Effector CD8-positive, alpha-beta T cell (primary cell): ENCODE results near the gene FCAMR.

Source experiments
- DNase-seq: peaks from one replicate; lab custom pipeline; 2025; lab: John Stamatoyannopoulos, UW
- total RNA-seq, 4 experiments: gene quantifications; one replicate each; lab custom pipeline; 2026; lab: John Stamatoyannopoulos, UW

Gene FCAMR, protein sequence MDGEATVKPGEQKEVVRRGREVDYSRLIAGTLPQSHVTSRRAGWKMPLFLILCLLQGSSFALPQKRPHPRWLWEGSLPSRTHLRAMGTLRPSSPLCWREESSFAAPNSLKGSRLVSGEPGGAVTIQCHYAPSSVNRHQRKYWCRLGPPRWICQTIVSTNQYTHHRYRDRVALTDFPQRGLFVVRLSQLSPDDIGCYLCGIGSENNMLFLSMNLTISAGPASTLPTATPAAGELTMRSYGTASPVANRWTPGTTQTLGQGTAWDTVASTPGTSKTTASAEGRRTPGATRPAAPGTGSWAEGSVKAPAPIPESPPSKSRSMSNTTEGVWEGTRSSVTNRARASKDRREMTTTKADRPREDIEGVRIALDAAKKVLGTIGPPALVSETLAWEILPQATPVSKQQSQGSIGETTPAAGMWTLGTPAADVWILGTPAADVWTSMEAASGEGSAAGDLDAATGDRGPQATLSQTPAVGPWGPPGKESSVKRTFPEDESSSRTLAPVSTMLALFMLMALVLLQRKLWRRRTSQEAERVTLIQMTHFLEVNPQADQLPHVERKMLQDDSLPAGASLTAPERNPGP
- 0 reads per million in 4 experiments for total RNA-seq

DNA sequence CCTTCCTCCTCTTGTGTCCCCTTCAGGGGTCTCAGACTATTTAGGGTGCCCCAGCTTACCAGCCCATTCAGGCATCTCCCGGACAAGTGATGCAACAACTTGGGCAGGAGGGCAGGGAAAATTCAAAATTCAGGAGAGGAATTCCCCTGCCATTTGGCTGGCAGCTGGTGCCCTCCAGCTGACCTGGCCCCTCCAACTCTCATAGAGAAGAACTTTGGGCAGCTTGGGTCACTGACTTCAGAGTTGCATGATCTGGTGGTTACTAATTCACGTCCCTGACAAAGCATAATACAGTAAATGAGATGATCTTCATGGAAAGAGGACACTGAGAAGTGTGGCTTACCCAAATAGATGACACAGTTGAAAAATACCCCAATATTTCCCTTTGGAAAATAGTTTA is at the start of gene FCAMR:
FCAMR (minus strand) TSS at position 15 of the 400 bp plus-strand sequence. CDS start 335 bp downstream, outside the sequence.
- DNase-seq: no peak

DNA sequence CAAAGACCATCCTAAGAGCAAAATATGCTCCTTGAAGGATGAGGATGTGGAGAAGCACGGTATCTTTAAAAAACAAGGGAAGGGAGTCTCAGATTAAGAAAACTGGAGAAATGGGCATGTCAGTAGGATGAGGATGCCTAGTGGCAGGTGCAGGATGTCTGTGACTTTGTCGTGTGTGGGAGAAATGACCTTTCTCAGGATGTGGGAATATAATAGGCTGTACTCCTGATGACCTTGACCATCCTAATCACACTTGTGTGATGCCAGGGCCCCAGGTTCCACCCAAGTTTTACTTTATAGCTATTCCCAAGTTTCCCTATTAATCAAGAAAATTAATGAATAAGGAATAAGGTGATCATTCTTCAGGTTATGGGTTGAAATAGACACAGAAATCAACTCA is 49.4 kb upstream of the FCAMR start:
- no peak for DNase-seq

DNA sequence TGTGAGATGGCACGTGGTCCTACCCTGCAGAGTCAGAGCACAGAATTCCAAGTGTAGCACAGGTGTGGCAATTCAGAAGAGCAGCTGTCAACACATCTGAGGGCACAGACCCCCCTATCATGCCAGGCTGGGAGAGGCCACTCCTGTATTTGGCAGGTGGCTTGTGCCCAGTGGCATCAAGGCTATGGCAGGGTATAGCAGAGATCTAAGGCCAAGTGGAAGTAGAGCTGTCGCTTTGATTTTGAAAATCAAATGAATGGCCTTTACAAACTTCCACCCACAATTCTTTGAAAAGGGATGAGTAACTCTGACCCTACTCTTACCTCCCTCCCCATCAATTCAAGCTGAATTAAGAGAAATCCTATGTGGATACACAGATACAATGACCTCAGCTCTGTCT is 48.9 kb upstream of the FCAMR start:
- no peak for DNase-seq

DNA sequence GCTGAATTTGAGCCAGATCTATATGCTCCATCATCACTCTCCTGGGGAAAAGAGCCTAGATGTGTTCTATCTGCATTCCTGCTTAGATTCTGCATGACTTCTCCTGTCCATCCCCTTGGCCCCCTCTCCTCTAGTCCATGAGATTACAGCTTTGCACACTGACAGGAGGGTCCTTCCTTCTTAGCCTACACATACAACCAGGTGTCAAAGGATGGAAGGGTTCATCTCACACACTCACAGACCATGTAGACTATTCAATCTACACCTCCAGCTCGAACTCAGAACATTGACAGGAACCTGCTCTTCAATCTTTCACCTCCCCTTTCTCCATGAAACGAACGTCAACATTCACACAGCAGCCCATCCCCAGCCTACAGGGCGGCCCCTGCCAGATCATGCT is 48.4 kb upstream of the FCAMR start:
- DNase-seq: no peak

- no peak for DNase-seq
Measured at GRCh38 chr1:207017615-207018559, 47.6 kb upstream of the FCAMR start.

- DNase-seq: no peak
Measured at GRCh38 chr1:207015791-207016190, 45.5 kb upstream of the FCAMR start.

DNA sequence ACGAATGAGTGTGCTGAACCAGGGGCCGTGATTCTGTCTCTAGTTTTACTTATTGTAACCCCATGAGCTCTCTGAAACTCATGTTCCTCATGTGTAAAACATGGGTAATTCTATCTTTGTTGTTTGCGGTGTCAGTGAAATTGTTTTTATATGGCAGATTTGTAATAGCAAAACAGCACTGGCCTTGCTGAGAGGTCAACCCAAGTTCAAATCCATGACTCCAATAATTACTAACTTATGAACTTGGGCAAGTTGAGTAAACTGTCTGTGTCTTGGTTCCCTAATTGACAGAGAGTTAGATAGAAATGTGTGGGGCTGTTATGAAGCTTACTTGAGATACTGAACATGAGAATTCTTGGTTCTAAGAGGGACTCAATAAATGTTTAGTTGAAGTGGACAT is 44.5 kb upstream of the FCAMR start:
- DNase-seq: no peak

- DNase-seq: no peak
Measured at GRCh38 chr1:207013321-207014085, 43.2 kb upstream of the FCAMR start.

DNA sequence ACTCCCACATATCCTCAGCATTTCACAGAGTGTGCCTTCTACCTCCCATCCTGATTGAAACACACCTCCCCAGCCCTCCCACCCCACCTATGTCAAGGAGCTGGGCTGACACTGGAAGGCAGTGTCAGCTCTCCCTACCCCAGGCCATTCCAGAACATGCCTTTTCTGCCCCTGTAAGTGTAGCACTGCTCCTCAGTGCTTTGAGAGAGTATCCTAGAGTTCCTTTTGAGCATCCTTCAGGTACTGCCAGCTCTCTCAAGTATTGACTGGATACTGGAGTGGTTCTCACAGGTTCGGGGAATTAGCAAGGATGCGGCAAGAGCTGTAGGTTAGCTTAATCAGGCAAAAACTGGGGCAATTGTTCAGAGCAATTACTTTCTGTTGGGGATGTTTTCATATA is 40.5 kb upstream of the FCAMR start:
- no peak for DNase-seq

DNA sequence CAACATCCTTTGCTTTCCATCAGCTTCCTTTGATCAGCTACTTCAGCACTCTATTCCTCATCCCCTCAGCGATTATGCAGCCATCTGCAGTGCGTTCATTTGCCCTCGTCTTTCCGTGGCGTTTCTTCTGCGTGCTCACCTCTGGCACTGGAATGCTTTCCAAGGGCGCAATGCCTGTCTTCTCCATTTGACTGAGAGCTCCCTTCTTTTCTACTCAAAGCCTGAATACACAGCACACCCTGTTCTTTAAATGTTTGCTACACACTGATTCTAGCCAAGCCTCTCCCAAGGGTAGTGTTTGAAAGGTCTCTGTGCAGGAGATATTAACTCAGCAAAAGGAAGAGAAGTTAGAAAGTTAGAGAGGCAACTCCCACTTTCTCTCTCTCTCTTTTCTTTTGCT is 39.7 kb upstream of the FCAMR start:
- no peak for DNase-seq

DNA sequence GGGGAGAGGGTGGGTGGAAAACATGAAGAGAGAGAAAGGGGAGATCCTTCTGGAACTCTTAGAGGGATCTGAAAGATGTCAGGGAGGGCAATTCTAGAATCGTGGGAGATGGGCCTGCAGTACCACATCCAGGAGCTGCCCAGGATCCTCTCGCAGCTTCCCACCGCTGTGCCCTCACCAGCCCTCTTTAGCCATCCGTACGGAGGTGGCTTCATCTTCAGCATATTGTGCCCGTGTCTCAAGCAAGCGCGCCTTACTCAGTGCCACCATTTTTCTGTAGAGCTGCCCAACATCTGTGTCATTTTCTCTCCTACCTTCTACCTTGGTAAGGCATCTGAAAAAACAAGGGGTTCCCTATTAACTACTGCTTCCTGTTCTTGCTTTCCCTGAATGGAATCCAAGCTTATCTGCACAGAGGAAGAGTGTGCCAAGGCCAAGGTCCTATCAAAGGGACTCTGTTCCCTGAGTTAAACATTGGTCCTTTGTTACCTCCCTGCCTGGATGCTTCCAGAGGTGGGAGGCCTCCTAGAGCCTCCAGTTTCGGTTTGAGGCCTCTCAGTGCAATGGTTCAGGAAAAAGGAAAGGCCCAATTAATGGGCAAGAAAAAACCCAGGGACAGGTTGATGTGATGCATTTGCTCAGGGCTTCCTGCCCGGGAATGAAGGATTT is 39.1 kb upstream of the FCAMR start:
- DNase-seq: no peak

- no peak for DNase-seq
Measured at GRCh38 chr1:207007352-207008033, 37.2 kb upstream of the FCAMR start.

GRCh38 chr1:207006914-207007313 is 36.7 kb upstream of the FCAMR start:
- no peak for DNase-seq

DNA sequence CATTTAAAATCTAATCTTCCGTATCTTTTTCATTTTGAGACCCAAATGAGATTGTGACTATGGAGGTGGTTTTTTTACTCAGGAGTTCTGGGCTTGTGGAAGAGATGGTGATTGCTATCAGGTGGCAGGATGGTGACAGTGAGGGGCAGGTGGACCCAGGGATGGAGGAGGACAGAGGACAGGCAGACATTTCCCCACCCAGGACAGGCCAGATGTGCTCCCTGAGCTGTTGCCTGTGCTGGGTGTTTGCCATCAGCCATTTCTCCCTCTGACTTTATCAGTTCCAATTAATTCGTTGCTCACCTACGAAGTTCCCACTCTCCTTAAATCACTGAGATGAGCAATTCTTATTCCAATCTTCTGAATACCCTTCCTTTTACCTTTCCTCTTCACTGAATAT is 35.8 kb upstream of the FCAMR start:
- DNase-seq: no peak

GRCh38 chr1:207004931-207005830 is 34.9 kb upstream of the FCAMR start:
- peak; percentile 4 for DNase-seq

DNA sequence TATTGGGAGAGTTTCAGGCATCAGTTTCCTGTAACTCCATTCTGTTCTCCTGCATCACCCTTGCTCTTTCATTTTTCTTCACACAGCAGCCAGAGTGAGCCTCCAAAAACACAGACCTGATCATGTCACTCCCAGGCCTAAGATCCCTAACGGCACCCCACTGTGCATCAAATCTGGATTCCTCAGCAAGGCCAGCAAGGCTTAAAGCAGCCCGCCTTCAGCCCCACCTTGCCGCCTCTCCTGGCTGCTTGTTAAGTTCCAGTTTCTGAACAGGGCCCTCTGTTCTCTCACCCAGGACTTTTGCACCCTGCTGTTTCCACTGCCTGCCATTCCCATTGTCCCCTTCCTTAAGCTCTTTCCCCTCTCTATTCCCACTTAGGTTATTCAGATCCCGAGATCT is 33.0 kb upstream of the FCAMR start:
- no peak for DNase-seq

DNA sequence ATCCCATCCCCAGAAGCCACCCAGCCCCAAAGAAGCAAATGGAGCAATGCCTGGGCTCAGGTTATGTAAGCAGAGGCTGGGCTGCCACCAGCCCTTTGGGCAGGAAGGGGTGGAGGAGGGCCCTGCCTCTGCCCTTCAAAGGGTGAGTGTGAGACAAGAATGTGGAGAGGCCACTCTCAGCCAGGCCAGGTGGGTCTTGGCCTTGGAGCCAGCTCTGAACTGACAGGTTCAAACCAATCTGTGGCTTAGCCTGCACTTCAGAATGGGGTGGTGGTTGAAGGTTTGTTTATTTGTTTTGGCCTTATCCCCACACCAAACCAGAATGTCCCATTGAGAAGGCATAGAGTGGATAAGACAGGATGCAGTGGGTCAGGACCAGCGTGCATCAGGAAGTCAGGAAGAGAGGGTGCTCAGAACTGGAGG is 32.5 kb upstream of the FCAMR start:
- DNase-seq: no peak

GRCh38 chr1:207001492-207002245 is 31.4 kb upstream of the FCAMR start:
- DNase-seq: no peak
